ENCODE data around the gene PKMYT1. TPM values are rescaled to one million over a fixed set of nuclear protein-coding genes. Genes with fewer than 3 reads are reported as not detected.

Gene PKMYT1
- polyA plus RNA-seq, 2 of the 4 experiments (the other 2 are of a cell fraction): 10.5 to 50.5 TPM

DNA sequence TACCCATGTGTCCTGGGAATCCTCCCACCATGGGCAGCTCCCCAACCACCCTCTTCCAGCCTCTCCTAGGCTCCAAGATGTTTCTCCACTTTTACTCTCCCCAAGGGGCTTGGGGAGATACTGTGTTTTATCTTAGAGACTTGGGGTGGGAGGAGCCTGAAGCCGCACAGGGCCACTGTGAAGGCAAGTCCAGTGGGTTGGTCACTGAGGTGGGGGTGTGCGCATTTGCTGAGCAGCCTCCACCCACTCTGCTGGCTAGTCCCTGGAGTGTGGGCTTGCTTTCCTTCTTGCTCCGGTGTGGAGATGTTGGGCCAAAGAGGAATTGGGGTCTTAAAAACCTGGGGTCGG lies 28.4 kb upstream of the PKMYT1 start:
- H3K4me2 ChIP-seq: no peak overlapping the region
- FAIRE-seq: no peak
- H3K4me1 ChIP-seq: peaks cover 19% of the 10 kb centered on the region

DNA sequence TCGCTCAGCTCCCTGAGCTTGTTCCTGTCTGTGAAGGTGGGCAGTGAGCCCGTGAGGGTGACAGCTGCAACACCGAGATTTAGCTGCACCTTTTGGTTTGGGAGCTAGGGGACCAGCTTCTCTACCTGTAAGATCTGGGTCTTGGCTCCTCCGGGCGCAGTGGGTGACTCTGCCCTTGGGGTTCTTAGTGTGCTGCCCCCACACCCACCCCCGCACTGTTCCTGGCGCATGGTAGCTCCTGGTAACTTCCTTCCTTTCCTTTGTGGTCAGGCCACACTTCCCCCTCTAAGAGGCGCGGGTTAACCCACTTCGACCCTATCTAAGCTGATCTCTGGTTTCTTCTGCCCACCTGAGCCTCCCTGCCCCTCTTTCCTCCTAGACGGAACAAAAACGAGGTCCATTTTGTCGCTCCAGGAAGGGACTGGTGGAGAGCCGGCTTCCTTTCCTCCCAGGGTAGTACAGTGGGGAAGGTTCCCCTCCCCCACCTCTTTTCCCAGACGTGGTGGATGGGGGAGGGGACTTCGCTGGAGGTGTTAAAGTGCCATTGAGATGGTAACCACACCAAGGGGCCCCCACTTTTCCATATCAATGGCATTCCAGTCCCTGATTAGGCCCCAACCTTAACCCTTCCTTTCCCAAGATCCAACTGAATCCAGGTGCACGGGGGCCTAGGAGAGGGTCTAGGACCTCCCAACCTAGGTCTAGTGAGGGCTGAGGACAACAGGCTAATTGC lies 27.9 kb upstream of the PKMYT1 start:
- ChIA-PET POLR2A (interaction anchor here (9.6 kb wide), 1 partner anchor 13 kb away, joined by 107 read pairs; the partner anchor contains the start of genes HCFC1R1, THOC6 and TNFRSF12A), CTCF (interaction anchor here (13.6 to 14.8 kb wide), 2 partner anchors 13 to 22 kb away, joined by 112 to 214 read pairs; partner anchors contain the start of genes CLDN6, HCFC1R1, THOC6 and TNFRSF12A)
- FAIRE-seq (no peak), DNase-seq (ENCODE audit: low read depth in 1 of 2, low spot score in 1 of 2) (no peak), ATAC-seq (no peak)
- Histone ChIP-seq H3K9me3 (no peaks in the 10 kb centered on the region), H3K4me3 (no peak overlapping the region), H3K4me2 (no peak overlapping the region), H3K4me1 (peaks cover 14% of the 10 kb centered on the region), H3K27ac (no peak overlapping the region)
- WGBS (ENCODE audit: missing lambda C conversion rate): 84% methylated on average over 17 of the region's 17 CpGs
- TF ChIP-seq CHD2 (IDR thresholded peaks at IDR 0.05; ENCODE audit: low read length, partially characterized antibody): peak; percentile 38
- TF ChIP-seq ZC3H11A (IDR thresholded peaks at IDR 0.05): no peak

More for the DNA sequence above, 28.4 kb upstream of the PKMYT1 start:
- no peak for ATAC-seq
- Histone ChIP-seq H3K9me3 (no peaks in the 10 kb centered on the region), H3K4me3 (no peak overlapping the region), H3K27ac (no peak overlapping the region)
- ChIA-PET CTCF (interaction anchor here (1.1 to 14.8 kb wide), 3 partner anchors 12 to 82 kb away, joined by 3 to 214 read pairs (median 112); partner anchors contain the start of genes CLDN6, HCFC1R1, THOC6 and TNFRSF12A), POLR2A (interaction anchor here (9.6 kb wide), 1 partner anchor 13 kb away, joined by 107 read pairs; the partner anchor contains the start of genes HCFC1R1, THOC6 and TNFRSF12A)
- TF ChIP-seq, protein P1, sequence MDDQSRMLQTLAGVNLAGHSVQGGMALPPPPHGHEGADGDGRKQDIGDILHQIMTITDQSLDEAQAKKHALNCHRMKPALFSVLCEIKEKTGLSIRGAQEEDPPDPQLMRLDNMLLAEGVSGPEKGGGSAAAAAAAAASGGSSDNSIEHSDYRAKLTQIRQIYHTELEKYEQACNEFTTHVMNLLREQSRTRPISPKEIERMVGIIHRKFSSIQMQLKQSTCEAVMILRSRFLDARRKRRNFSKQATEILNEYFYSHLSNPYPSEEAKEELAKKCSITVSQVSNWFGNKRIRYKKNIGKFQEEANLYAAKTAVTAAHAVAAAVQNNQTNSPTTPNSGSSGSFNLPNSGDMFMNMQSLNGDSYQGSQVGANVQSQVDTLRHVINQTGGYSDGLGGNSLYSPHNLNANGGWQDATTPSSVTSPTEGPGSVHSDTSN (IDR thresholded peaks at IDR 0.05): no peak
- no peak for DNase-seq (ENCODE audit: low read depth in 1 of 2, low spot score in 1 of 2)
- WGBS (ENCODE audit: missing lambda C conversion rate): 84% methylated on average over 4 of the region's 4 CpGs

DNA sequence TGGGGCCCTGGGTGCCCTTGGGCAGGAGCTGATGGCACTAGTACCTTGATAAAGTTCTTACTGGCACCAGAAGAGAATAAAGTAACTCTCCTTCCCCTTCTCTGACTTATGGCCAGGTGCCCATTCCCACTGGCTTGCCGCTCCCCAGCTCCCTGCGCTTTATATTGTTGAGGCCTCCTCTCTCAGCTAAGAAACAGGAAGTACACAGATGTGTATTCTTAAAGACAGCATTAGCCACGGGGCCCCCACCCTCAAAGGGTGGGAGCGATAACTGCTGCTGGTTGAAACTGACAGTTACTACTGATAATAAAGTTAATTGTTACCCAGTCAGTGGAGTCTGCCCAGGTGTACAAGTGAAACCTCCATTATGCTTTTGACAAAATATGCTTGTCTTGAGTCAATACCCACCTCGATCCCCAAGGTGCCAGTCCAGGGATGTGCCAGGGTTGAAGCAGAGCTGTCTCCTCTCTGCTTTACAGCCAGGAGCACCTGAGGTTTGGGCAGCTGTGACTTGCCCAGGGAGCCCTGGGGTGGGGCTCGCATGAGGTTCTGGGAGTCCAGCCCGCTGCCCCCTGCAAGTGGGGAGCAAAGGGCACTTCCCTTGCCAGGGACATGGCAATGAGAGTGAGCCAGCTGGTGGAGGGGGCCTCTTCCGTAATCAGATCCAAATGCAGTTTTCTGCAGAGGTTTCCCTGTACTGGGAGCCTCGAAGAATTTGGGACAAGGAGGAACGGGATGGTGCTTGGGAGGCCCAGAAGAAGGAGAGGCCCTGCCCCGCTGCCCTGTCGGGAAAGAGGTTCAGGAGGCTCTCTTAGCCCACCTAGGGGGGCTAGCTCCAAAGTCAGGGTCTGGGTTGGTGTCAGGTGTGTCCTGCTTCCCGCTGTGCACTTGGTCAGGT lies 27.1 kb upstream of the PKMYT1 start:
- ChIA-PET CTCF (interaction anchor here (13.6 to 14.8 kb wide), 2 partner anchors 13 to 22 kb away, joined by 112 to 214 read pairs; partner anchors contain the start of genes CLDN6, HCFC1R1, THOC6 and TNFRSF12A), POLR2A (interaction anchor here (9.6 kb wide), 1 partner anchor 14 kb away, joined by 107 read pairs; the partner anchor contains the start of genes HCFC1R1, THOC6 and TNFRSF12A)
- Histone ChIP-seq H3K4me1 (peaks cover 8% of the 10 kb centered on the region; the same call in 1 of the 3 replicates), H3K27ac (no peak overlapping the region), H3K4me3 (no peak overlapping the region), H3K9me3 (no peaks in the 10 kb centered on the region), H3K4me2 (no peak overlapping the region)
- FAIRE-seq (no peak), DNase-seq (ENCODE audit: low read depth in 1 of 2, low spot score in 1 of 2) (no peak), ATAC-seq (no peak)
- 83% methylated on average over 13 of the region's 13 CpGs for WGBS (ENCODE audit: missing lambda C conversion rate)
- no peak for TF ChIP-seq EP300 (IDR thresholded peaks at IDR 0.05)
- no peak for TF ChIP-seq SMC3 (IDR thresholded peaks at IDR 0.05)
- no peak for TF ChIP-seq RNF2 (IDR thresholded peaks at IDR 0.05; ENCODE audit: borderline replicate concordance, low read depth)
- TF ChIP-seq, protein P2, sequence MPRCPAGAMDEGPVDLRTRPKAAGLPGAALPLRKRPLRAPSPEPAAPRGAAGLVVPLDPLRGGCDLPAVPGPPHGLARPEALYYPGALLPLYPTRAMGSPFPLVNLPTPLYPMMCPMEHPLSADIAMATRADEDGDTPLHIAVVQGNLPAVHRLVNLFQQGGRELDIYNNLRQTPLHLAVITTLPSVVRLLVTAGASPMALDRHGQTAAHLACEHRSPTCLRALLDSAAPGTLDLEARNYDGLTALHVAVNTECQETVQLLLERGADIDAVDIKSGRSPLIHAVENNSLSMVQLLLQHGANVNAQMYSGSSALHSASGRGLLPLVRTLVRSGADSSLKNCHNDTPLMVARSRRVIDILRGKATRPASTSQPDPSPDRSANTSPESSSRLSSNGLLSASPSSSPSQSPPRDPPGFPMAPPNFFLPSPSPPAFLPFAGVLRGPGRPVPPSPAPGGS (IDR thresholded peaks at IDR 0.05): no peak
- no peak for TF ChIP-seq EHMT2 (IDR thresholded peaks at IDR 0.05; ENCODE audit: low read depth)
- TF ChIP-seq FOXS1 (CRISPR knock-in tag; IDR thresholded peaks at IDR 0.05): no peak
- TF ChIP-seq MYC (IDR thresholded peaks at IDR 0.05; ENCODE audit: borderline replicate concordance, low read length): no peak

DNA sequence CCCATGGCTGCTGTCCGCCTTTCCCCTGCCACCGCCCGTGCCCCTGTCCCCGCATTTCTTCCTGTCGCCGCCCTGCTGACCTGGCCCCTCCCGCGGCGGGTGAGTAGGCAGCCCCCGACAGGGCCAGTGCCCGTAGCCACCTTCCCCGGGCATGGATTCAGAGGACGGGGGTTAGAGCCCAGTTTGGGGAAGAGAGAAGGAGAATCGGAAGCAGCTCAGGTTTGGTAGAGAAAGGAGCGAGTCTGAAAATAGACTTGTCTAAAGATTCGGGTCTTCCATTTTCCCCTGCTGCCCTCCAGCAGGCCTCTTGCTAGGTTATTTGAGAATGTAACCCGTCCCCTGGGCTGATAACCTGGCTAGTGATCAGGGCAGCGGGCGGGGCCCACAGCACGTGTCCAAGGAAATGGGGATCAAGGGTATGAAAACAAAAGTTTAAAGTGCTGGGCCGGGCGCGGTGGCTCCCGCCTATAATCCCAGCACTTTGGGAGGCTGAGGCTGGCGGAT lies 24.6 kb upstream of the PKMYT1 start:
- TF ChIP-seq RCOR1 (IDR thresholded peaks at IDR 0.05; ENCODE audit: low read depth, low read length) (no peak), SREBF2 (IDR thresholded peaks at IDR 0.05) (no peak), RAD21 (conservative IDR thresholded peaks at IDR 0.05 in 1 of 2, IDR thresholded peaks at IDR 0.05 in 1 of 2) (no peak), JUN (IDR thresholded peaks at IDR 0.05) (no peak)
- TF ChIP-seq, protein P3, sequence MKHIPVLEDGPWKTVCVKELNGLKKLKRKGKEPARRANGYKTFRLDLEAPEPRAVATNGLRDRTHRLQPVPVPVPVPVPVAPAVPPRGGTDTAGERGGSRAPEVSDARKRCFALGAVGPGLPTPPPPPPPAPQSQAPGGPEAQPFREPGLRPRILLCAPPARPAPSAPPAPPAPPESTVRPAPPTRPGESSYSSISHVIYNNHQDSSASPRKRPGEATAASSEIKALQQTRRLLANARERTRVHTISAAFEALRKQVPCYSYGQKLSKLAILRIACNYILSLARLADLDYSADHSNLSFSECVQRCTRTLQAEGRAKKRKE (CRISPR knock-in tag; IDR thresholded peaks at IDR 0.05; ENCODE audit: low read depth): no peak
- CTCF ChIA-PET: interaction anchor here (1.2 to 14.8 kb wide), 4 partner anchors 10 to 25 kb away, joined by 3 to 214 read pairs (median 64); partner anchors contain the start of genes CLDN6, HCFC1R1, THOC6 and TNFRSF12A
- WGBS (ENCODE audit: missing lambda C conversion rate): 24% methylated on average over 15 of the region's 25 CpGs
- POLR2A ChIA-PET: interaction anchor here (1.7 to 9.6 kb wide), 2 partner anchors 17 to 24 kb away, joined by 7 to 107 read pairs; partner anchors contain the start of genes HCFC1R1, THOC6 and TNFRSF12A
- peak in 1 of 2 experiments; percentile 36 for DNase-seq (ENCODE audit: low read depth in 1 of 2, low spot score in 1 of 2)
- Histone ChIP-seq H3K9me3 (no peaks in the 10 kb centered on the region), H3K4me3 (peak overlapping the region; percentile 65), H3K4me1 (peaks cover 15% of the 10 kb centered on the region; the same call in 2 of the 3 replicates), H3K27ac (peak overlapping the region; percentile 76 to 87), H3K4me2 (peak overlapping the region; percentile 100)
- no peak for FAIRE-seq
- ATAC-seq: peak in 1 of 2 experiments; percentile 5; a peak in 1 of 6 replicates

Measured in A549 (cell line).